Measurements from ENCODE around the gene MYO10. TPM values are rescaled to one million over a fixed set of nuclear protein-coding genes. Genes with fewer than 3 reads are reported as not detected.
A peak's percentile ranks its signal among the peaks of the same experiment; 100 is the strongest.

MYO10 gene
- total RNA-seq, 1 donor from 2014 or later = 67.0 TPM

DNA sequence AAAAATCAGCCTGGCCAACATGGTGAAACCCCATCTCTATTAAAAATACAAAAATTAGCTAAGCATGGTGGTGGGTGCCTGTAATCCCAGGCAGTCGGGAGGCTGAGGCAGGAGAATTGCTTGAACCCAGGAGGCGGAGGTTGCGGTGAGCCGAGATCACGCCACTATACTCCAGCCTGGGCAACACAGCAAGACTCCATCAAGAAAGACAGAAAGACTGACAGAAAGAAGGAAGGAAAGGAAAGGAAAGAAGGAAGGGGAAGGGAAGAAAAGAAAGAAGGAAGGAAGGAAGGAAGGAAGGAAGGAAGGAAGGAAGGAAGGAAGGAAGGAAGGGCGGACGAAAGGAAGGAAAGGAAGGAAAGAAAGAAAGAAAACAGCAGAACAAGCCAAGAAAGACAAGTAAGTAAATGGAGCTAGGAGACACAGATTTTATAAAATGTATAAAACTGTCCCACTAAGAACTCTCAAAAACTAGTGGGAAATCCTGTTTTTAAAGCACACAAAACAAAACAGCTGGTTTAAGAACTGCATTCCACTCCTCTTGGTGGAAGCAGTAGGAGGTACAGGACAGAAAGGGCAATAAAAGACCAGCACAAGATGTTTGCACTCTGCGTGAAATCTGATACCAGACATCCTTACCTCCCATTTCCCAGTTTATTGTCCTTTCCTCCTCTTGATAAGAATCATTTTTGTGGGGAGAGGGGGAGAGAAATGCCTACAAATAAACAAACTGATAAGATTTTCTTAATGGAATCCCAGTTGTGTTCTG lies 46.7 kb downstream of the MYO10 start:
- peaks cover 54% of the 10 kb centered on the region for H3K4me1 ChIP-seq
- H3K27me3 ChIP-seq = no peaks in the 10 kb centered on the region
- H3K4me3 ChIP-seq = no peak overlapping the region
- H3K9me3 ChIP-seq = no peaks in the 10 kb centered on the region
- intact Hi-C loops (cut with DNase I) = no loop called here
- DNase-seq = no peak
- H3K36me3 ChIP-seq = no peaks in the 10 kb centered on the region
- TF ChIP-seq, protein P1, sequence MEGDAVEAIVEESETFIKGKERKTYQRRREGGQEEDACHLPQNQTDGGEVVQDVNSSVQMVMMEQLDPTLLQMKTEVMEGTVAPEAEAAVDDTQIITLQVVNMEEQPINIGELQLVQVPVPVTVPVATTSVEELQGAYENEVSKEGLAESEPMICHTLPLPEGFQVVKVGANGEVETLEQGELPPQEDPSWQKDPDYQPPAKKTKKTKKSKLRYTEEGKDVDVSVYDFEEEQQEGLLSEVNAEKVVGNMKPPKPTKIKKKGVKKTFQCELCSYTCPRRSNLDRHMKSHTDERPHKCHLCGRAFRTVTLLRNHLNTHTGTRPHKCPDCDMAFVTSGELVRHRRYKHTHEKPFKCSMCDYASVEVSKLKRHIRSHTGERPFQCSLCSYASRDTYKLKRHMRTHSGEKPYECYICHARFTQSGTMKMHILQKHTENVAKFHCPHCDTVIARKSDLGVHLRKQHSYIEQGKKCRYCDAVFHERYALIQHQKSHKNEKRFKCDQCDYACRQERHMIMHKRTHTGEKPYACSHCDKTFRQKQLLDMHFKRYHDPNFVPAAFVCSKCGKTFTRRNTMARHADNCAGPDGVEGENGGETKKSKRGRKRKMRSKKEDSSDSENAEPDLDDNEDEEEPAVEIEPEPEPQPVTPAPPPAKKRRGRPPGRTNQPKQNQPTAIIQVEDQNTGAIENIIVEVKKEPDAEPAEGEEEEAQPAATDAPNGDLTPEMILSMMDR (IDR thresholded peaks at IDR 0.05) = no peak
- peak; percentile 38 for ATAC-seq
- no peak overlapping the region for H3K27ac ChIP-seq

DNA sequence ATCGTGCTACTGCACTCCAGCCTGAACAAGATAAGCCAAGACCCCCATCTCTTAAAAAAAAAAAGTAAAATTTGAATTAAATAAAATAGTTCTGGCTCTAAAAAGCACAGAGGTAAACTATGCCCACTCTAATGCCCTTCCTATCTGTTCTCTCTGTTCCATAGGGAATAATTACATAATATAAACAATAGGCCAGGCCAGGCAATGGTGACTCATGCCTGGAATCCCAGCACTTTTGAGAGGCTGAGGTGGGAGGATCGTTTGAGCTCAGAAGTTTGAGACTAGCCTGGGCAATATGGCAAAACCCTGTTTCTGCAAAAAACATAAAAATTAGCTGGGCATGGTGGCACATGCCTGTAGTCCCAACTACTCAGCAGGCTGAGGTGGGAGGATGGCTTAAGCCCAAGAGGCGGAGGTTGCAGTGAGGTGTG lies 47.4 kb downstream of the MYO10 start:
- Histone ChIP-seq H3K9me3 (no peaks in the 10 kb centered on the region), H3K27ac (peak overlapping the region; percentile 18), H3K27me3 (no peaks in the 10 kb centered on the region), H3K4me3 (no peak overlapping the region), H3K36me3 (no peaks in the 10 kb centered on the region), H3K4me1 (peaks cover 60% of the 10 kb centered on the region)
- TF ChIP-seq, protein P1 (IDR thresholded peaks at IDR 0.05) = no peak
- ATAC-seq = no peak
- intact Hi-C loops (cut with DNase I) = no loop called here
- DNase-seq = no peak

DNA sequence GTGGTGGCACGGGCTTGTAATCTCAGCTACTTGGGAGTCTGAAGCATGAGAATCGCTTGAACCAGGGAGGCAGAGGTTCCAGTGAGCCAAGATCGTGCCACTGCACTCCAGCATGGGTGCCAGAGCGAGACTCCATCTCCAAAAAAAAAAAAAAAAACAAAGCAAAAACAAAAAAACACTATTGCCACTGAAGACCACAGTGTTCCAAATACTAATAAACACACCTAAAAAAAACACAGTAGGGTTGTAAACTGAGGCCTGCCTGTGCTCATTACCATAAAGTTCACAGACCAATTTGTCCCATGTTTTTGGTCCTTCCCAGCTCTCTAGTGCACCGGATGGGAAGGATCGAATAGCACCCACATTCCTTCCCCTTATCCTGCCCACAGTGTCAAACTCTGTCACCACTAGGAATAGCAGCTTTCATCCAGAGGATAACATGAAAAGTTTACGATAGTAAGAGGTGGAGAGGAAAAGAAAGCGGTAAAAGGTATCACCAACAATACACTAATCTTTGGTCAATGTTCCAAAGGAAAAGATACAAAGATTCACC lies 49.2 kb downstream of the MYO10 start:
- H3K27ac ChIP-seq = peak overlapping the region; percentile 3
- intact Hi-C loops (cut with DNase I) = no loop called here
- DNase-seq = no peak
- H3K4me3 ChIP-seq = no peak overlapping the region
- H3K4me1 ChIP-seq = peaks cover 61% of the 10 kb centered on the region
- ATAC-seq = no peak
- H3K27me3 ChIP-seq = no peaks in the 10 kb centered on the region
- H3K36me3 ChIP-seq = no peaks in the 10 kb centered on the region
- H3K9me3 ChIP-seq = no peaks in the 10 kb centered on the region
- TF ChIP-seq, protein P1 (IDR thresholded peaks at IDR 0.05) = no peak

DNA sequence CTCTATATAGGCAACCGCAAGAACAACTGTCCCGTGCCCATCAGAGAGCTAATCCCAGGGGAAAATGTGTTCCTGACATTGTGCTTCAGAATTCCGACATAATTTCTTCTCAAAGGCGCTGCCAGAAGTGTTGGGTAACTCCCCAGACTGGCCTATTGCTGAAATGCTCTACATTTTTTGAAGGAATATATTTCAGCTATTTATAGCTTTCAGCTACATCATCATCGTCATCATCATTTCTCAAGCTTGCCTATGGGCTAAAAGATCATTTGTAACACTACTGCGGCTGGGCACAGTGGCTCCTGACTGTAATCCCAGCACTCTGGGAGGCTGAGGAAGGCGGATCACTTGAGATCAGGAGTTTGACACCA lies 49.7 kb downstream of the MYO10 start:
- Histone ChIP-seq H3K4me1 (peaks cover 63% of the 10 kb centered on the region), H3K27me3 (no peaks in the 10 kb centered on the region), H3K27ac (peak overlapping the region; percentile 3), H3K36me3 (no peaks in the 10 kb centered on the region), H3K9me3 (no peaks in the 10 kb centered on the region), H3K4me3 (no peak overlapping the region)
- TF ChIP-seq, protein P1 (IDR thresholded peaks at IDR 0.05) = no peak
- DNase-seq (no peak), ATAC-seq (no peak)
- intact Hi-C loops (cut with DNase I) = no loop called here

DNA sequence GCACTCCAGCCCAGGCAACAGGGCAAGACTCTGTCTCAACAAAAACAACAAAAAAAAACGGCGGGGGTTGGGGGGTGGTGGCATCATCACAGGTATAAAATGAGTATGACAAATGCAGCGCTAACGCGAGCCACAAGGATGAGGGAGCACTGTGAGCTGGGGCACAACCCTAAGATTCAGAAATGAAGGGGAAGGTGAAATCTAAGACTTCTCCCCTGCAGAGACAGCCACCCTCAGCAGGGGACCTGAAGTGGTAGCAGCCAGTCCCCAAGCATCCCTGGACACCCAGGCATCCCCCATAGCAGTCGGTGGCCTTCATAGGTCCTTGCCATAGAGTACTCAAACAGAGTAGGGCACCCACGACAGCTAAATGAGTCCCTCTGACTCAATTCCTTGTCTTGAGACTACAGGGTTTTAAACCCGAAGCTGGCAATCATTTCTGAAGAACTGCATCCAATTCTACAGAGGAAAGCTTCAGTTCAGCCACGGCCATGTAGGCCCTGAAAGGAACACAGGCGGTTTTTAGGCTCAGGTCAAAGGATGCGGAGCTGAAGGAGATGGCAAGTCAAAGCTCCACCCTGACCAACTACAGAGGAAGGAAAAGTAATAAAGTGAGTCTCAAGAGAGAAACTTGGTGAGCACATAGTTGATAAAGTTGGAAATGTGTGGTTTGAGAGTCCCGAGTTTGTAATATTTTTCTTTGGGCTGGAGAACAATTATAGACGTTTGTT lies 50.3 kb downstream of the MYO10 start:
- H3K9me3 ChIP-seq = no peaks in the 10 kb centered on the region
- peak overlapping the region; percentile 3 for H3K27ac ChIP-seq
- ATAC-seq (peak; percentile 10), DNase-seq (no peak)
- H3K27me3 ChIP-seq = no peaks in the 10 kb centered on the region
- no peak overlapping the region for H3K4me3 ChIP-seq
- intact Hi-C loops (cut with DNase I) = no loop called here
- peaks cover 67% of the 10 kb centered on the region for H3K4me1 ChIP-seq
- H3K36me3 ChIP-seq = no peaks in the 10 kb centered on the region
- TF ChIP-seq, protein P1 (IDR thresholded peaks at IDR 0.05) = no peak
